Measurements from ENCODE around the gene GARIN5A.

DNA sequence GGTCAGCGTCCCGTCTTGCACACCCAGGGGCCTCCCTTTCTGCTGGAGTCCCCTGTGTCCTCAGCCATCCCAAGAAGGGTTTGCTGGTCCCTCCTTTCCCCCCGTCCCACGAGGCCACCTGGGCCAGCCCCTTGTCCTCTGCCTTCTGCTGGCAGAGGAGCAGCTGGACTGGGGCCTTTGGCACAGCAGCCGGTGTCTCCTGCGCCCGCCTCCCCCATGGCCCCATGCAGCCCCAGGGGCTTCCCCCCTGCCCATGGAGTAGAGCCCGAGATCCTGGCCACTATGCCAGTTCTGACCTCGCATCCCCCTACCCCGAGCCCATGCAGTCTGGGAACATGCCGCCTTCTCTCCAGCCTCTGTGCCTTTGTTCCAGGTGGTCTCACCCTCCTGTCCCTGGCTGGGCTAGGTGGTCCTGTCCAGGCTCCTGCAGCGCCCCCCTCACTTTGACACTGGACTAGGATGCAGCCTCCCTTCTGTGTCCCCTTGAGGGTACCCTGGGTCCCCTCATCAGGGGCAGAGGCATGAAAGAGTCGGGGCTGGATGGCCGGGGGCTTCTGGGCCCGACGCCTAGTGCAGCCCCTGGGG lies 5.7 kb upstream of the GARIN5A start:
- TF ChIP-seq, protein P1, sequence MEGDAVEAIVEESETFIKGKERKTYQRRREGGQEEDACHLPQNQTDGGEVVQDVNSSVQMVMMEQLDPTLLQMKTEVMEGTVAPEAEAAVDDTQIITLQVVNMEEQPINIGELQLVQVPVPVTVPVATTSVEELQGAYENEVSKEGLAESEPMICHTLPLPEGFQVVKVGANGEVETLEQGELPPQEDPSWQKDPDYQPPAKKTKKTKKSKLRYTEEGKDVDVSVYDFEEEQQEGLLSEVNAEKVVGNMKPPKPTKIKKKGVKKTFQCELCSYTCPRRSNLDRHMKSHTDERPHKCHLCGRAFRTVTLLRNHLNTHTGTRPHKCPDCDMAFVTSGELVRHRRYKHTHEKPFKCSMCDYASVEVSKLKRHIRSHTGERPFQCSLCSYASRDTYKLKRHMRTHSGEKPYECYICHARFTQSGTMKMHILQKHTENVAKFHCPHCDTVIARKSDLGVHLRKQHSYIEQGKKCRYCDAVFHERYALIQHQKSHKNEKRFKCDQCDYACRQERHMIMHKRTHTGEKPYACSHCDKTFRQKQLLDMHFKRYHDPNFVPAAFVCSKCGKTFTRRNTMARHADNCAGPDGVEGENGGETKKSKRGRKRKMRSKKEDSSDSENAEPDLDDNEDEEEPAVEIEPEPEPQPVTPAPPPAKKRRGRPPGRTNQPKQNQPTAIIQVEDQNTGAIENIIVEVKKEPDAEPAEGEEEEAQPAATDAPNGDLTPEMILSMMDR (IDR thresholded peaks at IDR 0.05) = no peak
- TF ChIP-seq, protein P2, sequence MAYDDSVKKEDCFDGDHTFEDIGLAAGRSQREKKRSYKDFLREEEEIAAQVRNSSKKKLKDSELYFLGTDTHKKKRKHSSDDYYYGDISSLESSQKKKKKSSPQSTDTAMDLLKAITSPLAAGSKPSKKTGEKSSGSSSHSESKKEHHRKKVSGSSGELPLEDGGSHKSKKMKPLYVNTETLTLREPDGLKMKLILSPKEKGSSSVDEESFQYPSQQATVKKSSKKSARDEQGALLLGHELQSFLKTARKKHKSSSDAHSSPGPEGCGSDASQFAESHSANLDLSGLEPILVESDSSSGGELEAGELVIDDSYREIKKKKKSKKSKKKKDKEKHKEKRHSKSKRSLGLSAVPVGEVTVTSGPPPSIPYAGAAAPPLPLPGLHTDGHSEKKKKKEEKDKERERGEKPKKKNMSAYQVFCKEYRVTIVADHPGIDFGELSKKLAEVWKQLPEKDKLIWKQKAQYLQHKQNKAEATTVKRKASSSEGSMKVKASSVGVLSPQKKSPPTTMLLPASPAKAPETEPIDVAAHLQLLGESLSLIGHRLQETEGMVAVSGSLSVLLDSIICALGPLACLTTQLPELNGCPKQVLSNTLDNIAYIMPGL (CRISPR knock-in tag; IDR thresholded peaks at IDR 0.05) = no peak
- TF ChIP-seq, protein P3, sequence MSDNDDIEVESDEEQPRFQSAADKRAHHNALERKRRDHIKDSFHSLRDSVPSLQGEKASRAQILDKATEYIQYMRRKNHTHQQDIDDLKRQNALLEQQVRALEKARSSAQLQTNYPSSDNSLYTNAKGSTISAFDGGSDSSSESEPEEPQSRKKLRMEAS (CRISPR knock-in tag; IDR thresholded peaks at IDR 0.05) = no peak
- TF ChIP-seq, protein P4, sequence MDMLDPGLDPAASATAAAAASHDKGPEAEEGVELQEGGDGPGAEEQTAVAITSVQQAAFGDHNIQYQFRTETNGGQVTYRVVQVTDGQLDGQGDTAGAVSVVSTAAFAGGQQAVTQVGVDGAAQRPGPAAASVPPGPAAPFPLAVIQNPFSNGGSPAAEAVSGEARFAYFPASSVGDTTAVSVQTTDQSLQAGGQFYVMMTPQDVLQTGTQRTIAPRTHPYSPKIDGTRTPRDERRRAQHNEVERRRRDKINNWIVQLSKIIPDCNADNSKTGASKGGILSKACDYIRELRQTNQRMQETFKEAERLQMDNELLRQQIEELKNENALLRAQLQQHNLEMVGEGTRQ (CRISPR knock-in tag; IDR thresholded peaks at IDR 0.05) = no peak
- no peak for TF ChIP-seq NR1H2 (CRISPR knock-in tag; IDR thresholded peaks at IDR 0.05)

Data from WTC11 (cell line).